ENCODE results near the gene SFRP2. TPM values are rescaled to one million over a fixed set of nuclear protein-coding genes. Genes with fewer than 3 reads are reported as not detected.

The SFRP2 gene
- total RNA-seq, 4 donors from 2014 or later, result 7.2 to 20.3 (median 18.7) TPM

DNA sequence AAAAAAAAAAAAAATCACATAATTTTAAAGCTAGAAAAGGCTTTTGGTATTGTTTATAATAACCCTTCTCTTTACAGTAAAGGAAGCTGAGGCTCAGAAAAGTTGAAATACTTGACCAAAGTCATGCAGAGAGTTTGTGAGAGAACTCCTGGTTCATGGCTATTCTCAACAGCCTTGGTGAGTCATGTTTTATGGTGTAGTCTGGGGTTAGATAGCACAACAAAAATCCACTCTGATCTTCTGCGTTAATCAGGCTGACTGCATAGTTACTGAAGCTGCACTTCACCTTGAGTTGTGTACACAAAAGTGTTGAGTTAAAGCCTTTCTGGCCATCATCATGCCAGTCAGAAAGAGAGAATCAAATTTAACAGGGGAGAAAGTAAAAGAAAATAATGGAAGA is 19.3 kb upstream of the SFRP2 start:
- no peak for DNase-seq
- no peaks in the 10 kb centered on the region for H3K9me3 ChIP-seq

DNA sequence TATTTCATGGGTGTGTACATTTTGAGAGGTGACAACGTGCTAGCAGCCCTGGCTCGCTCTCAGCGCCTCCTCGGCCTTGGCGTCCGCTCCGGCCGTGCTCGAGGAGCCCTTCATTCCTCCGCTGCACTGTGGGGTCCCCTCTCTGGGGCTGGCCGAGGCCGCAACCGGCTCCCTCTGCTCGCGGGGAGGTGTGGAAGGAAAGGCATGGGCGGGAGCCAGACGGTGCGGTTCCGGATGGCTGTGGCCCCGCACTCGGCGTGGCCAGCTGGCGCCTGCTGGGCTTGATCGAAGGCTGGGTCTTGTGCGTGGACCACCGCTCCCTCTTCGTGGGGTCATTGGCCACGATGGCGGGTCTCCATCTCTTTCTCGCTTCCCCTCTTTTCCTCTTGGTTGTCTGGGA is 17.2 kb upstream of the SFRP2 start:
- Histone ChIP-seq H3K4me1 (no peaks in the 10 kb centered on the region), H3K27me3 (no peaks in the 10 kb centered on the region), H3K9me3 (no peaks in the 10 kb centered on the region), H3K4me3 (no peak overlapping the region), H3K36me3 (no peaks in the 10 kb centered on the region), H3K27ac (no peak overlapping the region)
- no peak for DNase-seq
- TF ChIP-seq CTCF (IDR thresholded peaks at IDR 0.05) (no peak), POLR2A (IDR thresholded peaks at IDR 0.05) (no peak)

More for the DNA sequence above, 19.3 kb upstream of the SFRP2 start:
- Histone ChIP-seq H3K4me3 (no peak overlapping the region), H3K27ac (no peak overlapping the region), H3K36me3 (no peaks in the 10 kb centered on the region), H3K4me1 (no peaks in the 10 kb centered on the region), H3K27me3 (no peaks in the 10 kb centered on the region)
- TF ChIP-seq CTCF (IDR thresholded peaks at IDR 0.05), result no peak

GRCh38 chr4:153804722-153805121 is 15.8 kb upstream of the SFRP2 start:
- Histone ChIP-seq H3K9me3 (no peaks in the 10 kb centered on the region), H3K27me3 (no peaks in the 10 kb centered on the region), H3K27ac (no peak overlapping the region), H3K4me1 (no peaks in the 10 kb centered on the region), H3K36me3 (no peaks in the 10 kb centered on the region), H3K4me3 (no peak overlapping the region)
- DNase-seq, result no peak
- TF ChIP-seq CTCF (IDR thresholded peaks at IDR 0.05) (no peak), POLR2A (IDR thresholded peaks at IDR 0.05) (no peak)

DNA sequence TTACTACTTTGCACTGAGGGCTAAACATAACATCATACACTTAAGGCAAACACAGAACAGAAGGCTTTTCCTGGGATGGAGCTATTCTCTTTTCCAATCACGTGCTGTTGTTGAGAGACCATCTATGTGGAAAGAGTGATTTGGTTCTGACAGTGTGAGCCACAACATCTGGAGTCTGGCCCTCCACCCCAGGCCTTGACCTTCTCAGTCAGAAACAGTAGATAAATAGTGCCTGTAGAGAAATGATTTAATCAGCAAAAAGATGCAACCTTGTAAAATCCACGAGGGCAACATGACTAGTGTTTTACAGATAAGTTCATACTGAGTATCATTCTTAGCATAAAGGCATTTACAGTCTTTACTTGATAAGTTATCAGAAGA is 10.8 kb upstream of the SFRP2 start:
- Histone ChIP-seq H3K4me3 (no peak overlapping the region), H3K9me3 (no peaks in the 10 kb centered on the region), H3K4me1 (no peaks in the 10 kb centered on the region), H3K36me3 (no peaks in the 10 kb centered on the region), H3K27me3 (no peaks in the 10 kb centered on the region), H3K27ac (no peak overlapping the region)
- no peak for TF ChIP-seq CTCF (IDR thresholded peaks at IDR 0.05)
- no peak for TF ChIP-seq POLR2A (IDR thresholded peaks at IDR 0.05)
- DNase-seq, result no peak

DNA sequence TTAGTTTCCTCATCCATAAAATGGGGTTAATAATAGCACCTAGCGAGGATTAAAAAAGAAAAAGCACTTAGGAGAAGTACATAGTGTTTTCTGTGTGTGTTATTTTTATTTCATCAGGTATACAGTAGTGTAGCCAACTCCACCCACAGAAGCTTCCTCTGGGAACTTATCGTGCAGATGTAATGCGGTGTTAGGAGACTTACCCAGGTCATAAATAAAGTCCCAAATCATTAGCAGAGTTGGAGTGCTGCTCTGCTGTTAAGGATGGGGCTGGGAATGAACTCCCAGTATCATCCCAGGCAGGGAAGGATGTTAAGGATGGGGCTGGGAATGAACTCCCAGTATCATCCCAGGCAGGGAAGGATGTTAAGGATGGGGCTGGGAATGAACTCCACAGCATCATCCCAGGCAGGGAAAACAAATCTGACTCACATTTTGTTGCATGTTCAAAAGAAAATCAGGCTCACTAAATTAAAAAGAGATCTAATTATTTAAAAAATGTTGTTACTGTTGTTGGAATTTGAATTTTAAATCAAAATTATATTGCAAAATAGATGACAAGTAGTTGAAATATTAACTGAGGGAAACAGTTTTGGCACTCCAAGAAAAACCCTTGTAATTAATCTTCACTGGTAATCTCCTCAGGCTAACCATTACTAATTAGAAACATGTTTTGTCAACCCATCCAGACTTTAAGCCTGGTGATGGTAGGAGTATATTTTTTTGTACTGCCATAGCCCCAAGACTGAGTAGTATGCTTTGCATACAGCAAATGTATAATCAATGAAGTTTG is 10.2 kb upstream of the SFRP2 start:
- H3K4me3 ChIP-seq, result no peak overlapping the region
- no peak for TF ChIP-seq CTCF (IDR thresholded peaks at IDR 0.05)
- TF ChIP-seq POLR2A (IDR thresholded peaks at IDR 0.05), result no peak

More for the DNA sequence above, 10.2 kb upstream of the SFRP2 start:
- Histone ChIP-seq H3K36me3 (no peaks in the 10 kb centered on the region), H3K9me3 (no peaks in the 10 kb centered on the region), H3K4me1 (no peaks in the 10 kb centered on the region), H3K27ac (no peak overlapping the region), H3K27me3 (no peaks in the 10 kb centered on the region)
- no peak for DNase-seq

Data from Peyer's patch (tissue), 4 donors.